Peyer's patch (tissue), 4 donors: ENCODE results near the gene FAU.

Experiments
- CTCF ChIP-seq, 6 experiments: fragments of 450-650 bp in 4 of 6; fragments of 200-600 bp in 2 of 6; sonication (generic) in 1 of 6; IDR thresholded peaks; one replicate each; pipeline ENCODE4 v1.5.1; 2017 to 2019; ENCODE audit warnings: antibody characterized with exemption in 6 of 6, mild to moderate bottlenecking in 3 of 6, moderate library complexity in 1 of 6
- POLR2A ChIP-seq, 2 donors: fragments of 450-650 bp; IDR thresholded peaks; one replicate each; pipeline ENCODE4 v1.5.1; 2017; ENCODE audit warnings: antibody characterized with exemption in 2 of 2, mild to moderate bottlenecking in 2 of 2, moderate library complexity in 2 of 2

GRCh38 chr11:65163684-65164083 is 41.8 kb upstream of the FAU start:
- TF ChIP-seq CTCF (IDR thresholded peaks at IDR 0.05) (no peak), POLR2A (IDR thresholded peaks at IDR 0.05) (no peak)
